ENCODE data around the gene GMPPB. TPM values are rescaled to one million over a fixed set of nuclear protein-coding genes. Genes with fewer than 3 reads are reported as not detected.
A peak's percentile ranks its signal among the peaks of the same experiment; 100 is the strongest.

GMPPB gene
- total RNA-seq, 2 donors from 2014 or later, result 28.8 to 29.6 TPM

DNA sequence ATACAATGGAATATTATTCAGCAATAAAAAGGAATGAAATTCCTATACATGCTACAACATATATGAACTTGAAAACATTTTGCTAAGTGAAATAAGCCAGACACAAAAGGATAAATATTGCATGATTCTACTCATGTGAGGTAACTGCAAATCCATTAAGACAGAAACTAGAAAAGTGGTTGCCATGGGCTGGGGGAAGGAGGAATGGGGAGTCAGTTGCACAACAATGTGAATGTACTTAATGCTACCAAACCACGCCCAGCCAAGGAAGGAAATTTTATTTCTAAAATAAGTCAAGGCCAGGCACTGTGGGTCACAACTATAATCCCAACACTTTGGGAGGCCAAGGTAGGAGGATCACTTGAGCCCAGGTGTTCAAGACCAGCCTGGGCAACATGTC, 9.8 kb upstream of the GMPPB start:
- intact Hi-C loops (cut with DNase I), result no loop called here
- DNase-seq (ENCODE audit: low spot score), result no peak

DNA sequence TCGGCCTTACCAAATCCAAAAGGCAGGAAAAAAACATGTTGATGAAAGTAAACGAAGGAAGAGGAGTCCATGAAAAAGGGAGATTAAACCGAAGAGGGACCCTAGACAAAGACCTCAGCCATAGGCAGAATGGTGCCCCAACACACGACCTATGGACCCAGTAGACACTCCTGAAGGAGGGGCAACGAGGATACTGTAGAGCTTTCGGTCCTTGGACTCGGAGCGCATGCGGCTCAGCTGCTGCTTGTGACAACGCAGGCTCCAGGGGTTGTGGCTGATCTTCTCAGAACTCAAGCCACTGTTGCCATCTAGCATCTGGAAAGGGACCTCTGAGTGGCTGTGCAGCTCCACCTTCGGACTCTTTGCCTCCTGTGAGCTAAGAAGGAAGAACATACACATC, 8.8 kb upstream of the GMPPB start:
- intact Hi-C loops (cut with DNase I), result no loop called here
- no peak for DNase-seq (ENCODE audit: low spot score)

DNA sequence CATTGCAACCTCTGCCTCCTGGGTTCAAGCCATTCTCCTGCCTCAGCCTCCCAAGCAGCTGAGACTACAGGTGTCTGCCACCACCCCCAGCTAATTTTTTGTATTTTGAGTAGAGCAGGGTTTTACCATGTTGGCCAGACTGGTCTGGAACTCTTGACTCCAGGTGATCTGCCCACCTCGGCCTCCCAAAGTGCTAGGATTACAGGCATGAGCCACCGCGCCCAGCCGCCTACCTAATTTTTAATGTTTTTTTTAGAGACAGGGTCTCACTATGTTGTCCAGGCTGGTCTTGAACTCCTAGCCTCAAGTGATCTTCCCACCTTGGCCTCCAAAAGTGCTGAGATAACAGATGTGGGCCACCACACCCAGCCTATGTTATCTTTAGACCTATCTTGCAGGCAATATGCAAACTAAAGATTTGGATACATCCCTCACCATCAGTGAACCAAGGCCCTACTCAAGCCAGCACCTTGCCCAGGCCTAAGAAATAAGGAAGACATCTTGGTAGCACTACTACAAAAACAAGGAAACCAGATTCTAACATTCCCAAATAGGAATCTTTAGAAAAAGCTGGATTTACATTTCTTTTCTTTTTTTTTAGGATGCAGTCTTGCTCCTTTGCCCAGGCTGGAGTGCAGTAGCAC, 6.3 kb upstream of the GMPPB start:
- no peak for DNase-seq (ENCODE audit: low spot score)
- intact Hi-C loops (cut with DNase I), result no loop called here

DNA sequence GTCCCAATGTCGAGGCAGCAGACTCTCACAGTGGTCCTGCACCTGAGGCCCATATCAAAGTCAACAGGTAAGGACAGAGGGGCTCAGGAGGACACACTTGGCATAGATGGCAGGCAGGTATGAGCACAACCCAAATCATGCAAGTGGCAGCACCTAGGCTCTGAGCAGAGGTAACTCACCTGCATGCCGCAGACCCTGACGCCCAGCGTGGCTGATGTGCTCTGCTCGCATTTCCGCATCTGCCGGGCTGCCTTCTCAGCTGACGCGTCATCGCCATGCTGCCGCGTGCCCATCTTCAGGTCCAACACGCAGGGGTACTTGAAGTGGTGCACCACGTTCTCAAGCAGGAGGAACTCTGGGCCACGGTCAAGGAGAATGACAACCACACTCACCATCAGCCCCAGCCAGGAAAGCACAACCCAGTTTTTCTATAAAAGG, 4.2 kb upstream of the GMPPB start:
- DNase-seq (ENCODE audit: low spot score), result peak; percentile 60
- intact Hi-C loops (cut with DNase I), result no loop called here

DNA sequence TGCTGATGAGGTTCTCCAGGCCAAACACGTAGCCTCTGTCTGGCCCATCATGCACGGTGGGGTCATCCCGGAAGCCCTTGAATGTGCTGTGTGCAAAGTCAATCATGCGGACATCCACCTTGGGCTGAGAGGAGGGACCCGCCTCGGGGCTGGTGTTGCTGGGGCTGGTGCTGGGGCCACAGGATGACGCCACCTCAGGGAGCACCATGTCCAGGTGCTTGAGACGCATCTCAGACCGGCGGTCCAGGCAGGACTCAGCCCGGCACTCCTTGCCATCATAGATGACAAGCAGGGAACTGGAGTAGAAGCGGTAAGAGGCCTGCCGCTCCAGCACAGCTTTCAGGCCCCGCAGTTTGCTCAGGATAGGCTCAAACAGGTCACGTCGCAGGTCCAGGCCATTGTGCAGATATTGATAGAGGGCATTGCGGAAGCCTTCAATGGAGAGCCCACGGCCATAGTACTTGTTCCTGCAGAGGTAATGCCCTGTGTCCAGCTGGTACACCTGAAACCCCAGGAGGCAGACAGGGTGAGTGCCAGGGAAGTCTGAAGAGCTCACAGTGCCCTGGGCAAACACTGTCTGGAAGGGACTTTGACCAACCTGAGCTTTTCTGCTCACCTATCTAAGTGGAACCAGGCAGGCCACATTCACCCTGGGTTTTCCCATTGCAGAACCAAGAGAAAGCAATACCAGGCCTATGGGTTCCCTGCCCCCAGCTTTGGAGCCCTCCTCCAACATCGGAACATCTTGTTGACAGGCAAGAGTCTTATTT, 3.6 kb upstream of the GMPPB start:
- intact Hi-C loops (cut with DNase I), result no loop called here
- peak; percentile 60 for DNase-seq (ENCODE audit: low spot score)

DNA sequence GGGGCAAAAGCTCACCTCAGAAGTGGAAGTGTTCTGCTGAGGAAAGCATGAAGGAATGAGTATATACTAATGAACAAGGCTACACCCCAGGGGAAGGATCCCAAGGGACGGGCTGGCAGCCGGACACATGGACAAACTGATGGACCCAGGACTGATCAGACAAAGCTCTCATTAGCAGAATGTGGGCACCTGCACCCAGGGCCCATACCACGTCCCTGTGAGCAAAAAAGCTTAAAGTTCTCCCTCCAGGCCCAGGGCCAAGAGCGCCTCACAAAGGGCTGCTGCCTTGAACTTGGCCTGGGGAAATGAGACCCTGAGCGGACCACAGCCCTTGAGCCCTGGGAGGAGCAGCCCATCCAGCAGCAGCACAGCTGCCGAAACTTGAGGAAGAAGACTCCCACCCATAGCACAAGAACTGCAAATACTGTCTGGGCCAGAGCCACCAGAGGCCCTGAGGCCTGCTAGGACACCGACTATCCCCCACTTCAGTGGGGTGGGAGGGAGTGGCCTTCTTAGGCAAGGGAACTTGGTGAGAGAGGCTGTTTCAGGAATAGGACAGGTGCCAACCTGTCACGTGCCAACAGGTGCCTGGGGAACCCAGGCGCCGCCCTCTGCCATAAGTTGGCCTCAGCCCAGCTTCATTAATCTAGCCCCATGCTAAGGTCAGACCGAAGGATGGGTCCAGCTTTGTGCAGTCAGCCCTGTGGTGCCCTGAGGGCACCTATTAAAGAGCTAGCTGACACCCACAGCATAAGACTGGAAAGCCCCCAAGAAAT, 2.3 kb upstream of the GMPPB start:
- intact Hi-C loops (cut with DNase I), result no loop called here
- peak; percentile 71 for DNase-seq (ENCODE audit: low spot score)

DNA sequence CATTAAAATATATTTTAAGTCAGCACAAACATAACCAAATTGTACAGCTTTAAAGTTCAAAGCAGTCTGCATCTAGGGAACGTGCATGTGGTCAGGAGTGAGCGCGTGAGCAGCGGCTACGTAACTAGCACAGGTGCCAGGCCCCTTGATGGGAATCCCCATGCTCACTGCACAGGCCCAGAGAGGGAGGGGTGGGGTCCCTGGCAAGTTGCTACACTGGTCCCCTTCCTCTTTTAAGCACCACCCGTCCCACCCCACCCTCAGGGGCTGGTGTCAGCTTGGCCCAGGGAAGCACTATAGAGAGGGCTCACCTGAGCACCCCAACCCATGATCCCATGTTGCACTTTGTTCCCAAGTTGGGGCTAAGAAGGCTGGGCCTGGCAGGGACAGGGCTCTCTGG, 835 bp upstream of the GMPPB start:
- DNase-seq (ENCODE audit: low spot score), result peak; percentile 86
- intact Hi-C loops (cut with DNase I), result no loop called here

DNA sequence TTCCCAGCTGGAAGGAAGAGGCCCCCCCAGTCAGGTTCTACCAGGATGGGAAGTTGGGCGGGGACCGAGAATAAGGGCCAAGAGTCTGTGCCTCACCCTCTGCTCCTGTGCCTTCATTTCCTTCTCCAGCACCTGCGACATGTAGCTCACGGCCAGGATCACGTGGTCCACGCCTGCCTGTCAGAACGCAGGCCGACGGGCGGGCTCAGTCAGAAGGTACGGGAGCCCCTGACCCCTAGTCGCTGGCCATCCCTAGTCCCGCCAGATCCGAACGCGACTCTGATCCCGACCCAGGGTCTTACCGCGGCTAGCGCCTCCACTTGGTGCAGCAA, 489 bp downstream of the GMPPB start:
- DNase-seq (ENCODE audit: low spot score), result peak; percentile 87
- intact Hi-C loops (cut with DNase I), result no loop called here

DNA sequence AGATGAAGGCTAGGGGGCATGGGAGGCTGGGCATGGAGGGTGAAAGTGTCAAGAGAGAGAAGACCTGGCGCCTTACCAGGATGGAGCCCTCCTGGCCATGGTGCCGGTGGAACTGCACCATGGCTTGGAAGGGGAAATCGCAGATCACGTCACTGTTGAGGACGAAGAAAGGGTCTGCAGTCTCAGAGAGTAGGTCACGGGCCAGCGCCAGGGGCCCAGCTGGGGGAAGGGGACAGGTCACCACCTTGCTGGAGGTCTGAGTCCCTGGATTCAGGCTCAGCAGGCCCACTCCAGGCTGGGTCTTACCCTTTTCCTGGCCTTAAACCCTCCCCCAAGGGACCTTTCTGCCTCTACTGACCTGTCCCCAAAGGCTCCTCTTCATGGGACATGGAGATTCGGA, 855 bp downstream of the GMPPB start:
- intact Hi-C loops (cut with DNase I), result no loop called here
- peak; percentile 82 for DNase-seq (ENCODE audit: low spot score)

DNA sequence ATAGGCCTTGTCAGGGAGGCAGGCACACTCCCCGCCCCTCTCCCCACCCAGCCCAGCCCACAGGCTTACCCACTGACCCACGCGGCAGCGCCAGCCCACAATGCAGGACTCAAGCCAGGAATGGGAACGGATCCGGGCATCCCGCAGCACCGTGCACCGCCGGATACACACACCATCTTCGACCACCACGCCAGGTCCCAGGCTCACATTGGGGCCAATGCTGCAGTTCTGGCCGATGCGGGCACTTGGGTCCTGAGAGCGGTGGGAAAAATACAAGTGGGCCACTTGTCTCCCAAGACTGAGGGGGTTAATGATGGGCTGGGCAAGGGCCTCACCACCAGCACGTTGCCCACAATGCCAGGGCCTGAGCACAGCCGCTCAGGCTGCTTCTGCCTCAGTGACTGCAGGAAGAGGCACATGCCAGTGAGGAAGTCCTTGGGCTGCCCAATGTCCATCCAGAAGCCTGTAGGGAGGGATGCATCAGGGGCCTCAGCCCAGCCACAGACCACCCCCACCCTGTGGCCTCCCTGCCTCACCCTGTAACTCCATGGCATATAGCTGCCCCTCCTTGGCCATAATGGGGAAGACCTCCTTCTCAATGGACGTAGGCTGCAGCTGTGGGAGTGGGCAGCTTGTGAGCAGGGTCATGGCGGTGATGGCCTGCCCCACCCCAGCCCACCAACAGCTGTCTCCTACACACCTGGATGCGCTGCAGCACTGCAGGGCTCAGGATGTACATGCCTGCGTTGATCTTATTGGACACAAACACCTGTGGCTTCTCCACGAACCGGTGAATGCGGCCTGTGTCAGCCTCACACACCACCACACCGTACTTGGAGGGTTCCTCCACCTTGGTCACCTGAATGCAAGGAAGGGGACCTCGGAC, 1.6 kb downstream of the GMPPB start:
- peak; percentile 78 for DNase-seq (ENCODE audit: low spot score)
- intact Hi-C loops (cut with DNase I), result no loop called here

DNA sequence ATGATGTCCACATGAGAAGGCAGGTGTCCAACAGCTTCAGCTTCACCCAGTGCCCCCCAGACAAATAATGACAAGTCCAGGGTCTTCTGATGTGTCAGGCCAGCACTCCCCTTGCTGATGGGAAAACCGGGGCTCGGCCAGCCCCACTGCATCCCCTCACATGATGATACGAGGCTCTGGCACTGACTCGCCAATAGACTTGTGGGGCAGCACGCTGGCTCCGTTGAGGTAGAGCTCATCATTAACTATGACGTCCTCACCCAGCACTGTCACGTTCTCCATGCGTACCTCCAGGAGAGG, 2.2 kb downstream of the GMPPB start:
- intact Hi-C loops (cut with DNase I), result no loop called here
- DNase-seq (ENCODE audit: low spot score), result peak; percentile 66

DNA sequence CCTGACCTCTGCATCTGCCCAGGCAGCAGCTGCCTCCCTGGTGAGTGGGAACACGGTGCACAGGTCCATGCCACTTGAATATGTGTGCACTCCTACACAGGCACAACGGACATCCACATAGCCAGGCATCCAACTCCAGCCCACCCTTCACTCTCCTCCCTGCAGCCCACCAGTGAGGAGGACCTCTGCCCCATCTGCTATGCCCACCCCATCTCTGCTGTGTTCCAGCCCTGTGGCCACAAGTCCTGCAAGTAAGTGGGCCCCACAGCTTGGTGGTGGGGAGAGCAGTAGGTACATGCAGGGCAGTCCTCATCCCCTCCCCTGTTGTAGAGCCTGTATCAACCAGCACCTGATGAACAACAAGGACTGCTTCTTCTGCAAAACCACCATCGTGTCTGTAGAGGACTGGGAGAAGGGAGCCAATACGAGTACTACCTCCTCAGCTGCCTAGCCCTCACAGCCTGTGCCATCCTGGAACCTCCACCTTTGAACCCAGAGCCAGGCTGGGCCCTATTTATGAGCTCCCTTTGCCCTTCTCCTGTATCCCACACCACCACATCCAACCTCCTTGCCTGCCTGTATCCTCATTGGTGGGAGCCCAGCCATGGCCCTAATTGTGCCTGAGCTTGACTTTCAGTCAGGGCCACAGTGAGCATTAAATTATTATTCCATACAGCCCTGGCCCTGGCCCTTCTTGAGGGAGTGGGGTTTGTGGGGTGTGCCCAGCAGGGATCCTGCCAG, 2.7 kb downstream of the GMPPB start:
- DNase-seq (ENCODE audit: low spot score), result peak; percentile 69
- intact Hi-C loops (cut with DNase I), result no loop called here

DNA sequence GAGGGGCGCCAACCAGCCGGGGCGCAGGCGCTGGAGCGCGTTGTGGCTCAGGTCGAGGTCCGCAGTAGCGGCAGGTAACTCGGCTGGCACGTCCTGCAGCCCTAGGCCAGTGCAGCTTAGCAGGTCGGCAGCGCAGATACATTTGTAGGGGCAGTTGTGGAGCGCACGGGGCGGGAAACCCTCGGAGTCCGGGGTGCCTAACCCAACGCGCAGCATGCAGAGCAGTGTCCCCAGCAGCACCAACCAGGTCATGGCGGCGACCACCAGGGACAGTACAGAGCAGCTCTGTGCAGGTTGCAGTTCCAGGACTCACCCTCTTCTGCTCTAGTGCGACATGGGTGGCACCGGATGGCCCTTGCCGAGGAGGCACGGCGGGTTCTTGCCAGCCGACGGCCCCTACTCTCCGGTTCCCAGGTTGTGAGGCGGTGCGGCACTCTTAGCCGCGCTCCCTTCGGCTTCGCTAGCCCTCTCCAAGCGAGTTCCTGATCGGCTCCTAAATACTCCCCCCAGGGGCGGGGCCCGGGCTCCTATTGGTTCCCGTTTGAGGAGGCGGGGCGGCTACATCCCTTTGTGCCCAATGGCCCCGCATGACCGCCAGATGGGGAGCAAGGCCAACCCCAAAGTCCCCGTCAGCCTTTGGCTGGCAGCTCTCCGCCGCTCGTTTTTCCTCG, 4.4 kb downstream of the GMPPB start, which contains the start of gene AMIGO3:
TSS of gene AMIGO3 (minus strand) at position 471 of the 671 bp plus-strand sequence. CDS start at position 252, 219 bp downstream.
- intact Hi-C loops (cut with DNase I), result no loop called here
- peak; percentile 99 for DNase-seq (ENCODE audit: low spot score)

DNA sequence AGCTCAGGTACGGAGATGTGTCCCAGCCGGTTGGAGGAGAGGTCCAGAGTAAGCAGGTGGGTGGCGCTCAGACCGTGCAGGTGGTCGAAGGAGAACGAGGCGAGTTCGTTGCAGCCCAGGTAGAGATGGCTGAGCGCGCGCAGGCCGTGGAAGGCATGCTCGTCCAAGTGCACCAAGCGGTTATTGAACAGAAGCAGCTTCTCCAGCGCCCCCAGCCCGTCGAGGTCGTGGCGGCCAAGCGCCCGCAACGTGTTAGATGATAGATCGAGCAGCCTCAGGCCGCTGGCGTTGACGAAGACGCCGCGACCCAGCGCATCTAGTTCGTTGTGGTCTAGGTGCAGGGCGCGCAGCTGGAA, 4.9 kb downstream of the GMPPB start:
- peak; percentile 85 for DNase-seq (ENCODE audit: low spot score)
- intact Hi-C loops (cut with DNase I), result no loop called here

DNA sequence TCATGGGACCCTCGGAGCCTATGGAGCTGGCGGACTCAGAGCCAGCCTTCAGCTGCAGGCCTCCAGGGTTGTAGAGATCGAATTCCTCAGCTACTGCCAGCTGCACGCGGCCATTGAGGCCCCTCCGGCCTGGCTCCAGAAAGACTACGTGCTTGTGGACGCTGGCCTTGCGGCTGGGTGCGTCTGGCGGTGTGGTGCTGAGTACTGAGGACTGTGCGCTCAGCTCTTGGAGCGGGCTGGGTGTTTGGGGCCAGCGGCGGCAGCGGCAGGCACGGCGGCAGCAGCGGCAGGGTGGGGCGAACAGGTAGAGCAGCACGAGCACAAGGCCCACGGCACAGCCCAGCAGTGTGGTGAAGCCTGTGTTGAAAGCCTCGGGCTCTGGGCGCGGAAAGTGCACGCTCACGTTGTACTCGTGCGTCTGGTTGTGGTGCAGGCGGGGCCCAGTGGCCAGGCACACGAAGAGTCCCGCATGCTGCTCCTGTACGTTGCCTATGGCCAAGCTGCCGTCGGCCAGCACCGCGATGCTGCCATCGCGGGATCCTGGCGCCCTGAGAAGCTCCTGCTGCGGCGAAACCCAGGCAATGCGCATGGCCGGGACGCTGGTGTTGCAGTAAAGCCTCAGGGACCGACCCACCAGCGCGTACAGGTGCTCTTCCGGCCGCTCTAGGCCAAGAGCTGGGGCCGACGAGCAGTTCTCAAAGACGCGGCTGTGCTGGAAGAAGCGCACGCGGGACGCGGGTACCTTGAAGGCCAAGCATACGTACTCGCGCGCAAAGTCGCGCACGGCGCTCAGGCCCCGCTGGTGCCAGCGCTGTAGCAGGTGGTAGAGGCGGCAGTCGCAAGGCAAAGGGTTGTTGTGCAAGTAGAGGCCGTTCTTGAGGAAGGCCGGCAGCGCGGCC, 5.5 kb downstream of the GMPPB start:
- intact Hi-C loops (cut with DNase I), result no loop called here
- peak; percentile 82 for DNase-seq (ENCODE audit: low spot score)

DNA sequence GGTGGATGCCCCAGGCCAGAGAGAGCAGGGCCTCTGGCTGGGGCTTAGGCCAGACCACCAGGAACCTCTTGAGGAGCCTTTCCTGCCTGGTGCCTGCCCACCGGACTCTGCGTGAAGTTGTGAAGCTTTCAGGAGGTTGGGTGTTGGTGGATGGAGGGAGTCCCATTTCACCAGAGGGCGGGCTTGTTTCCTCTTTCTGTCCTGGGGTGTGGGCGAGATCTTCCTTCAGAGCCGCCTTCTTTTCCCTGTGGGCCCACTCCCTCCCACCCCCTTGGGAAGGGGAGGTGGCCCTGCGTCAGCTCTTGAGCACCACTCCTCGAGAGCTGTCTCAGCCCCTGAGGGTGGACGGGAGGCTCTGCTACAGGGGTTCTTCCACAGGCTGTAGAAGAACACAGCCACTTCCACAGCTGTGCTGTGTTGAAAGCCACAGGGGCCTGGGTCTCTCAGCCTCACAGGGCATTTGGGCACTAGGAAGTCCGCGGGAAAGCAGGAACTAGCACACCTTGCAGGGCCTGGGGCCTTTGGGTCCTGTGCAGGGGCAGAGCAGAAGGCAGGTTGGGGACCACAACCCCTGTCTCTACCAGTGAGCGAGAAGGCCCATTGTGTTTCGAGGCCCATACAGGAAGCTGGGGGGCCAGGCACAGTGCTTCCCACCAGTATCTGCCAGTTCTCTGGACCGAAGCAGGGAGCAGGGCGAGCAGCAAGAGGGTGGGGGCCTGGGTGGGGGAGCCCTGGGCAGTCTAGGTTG, 6.4 kb downstream of the GMPPB start:
- intact Hi-C loops (cut with DNase I), result no loop called here
- DNase-seq (ENCODE audit: low spot score), result peak; percentile 75

DNA sequence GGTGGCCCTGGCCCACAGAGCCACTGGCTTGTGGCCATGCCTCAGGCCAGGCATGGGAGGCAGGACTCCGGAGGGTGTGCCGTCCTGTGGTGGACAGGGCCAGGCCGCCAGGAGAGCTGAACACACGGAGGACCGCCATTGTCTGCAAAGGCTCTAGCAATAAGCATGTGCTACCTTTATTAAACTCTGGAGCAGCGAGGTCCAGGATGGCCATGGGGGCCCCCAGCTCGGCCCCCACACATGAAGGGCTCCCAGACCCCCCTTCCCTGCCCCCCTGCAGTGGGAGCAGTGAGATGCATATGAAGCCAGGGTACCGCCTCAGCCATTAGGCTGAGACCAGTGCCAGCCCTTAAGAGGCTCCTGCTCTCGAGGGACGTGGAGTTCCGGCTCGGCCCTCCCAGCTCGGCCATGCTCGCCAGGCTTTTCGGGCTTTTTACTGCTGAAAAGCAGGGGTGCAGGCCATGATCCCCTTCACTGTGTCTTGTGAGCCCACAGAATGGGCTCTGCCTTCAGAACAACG, 7.0 kb downstream of the GMPPB start:
- intact Hi-C loops (cut with DNase I), result no loop called here
- DNase-seq (ENCODE audit: low spot score), result peak; percentile 69
